Measurements from ENCODE around the gene AKT2.

DNA sequence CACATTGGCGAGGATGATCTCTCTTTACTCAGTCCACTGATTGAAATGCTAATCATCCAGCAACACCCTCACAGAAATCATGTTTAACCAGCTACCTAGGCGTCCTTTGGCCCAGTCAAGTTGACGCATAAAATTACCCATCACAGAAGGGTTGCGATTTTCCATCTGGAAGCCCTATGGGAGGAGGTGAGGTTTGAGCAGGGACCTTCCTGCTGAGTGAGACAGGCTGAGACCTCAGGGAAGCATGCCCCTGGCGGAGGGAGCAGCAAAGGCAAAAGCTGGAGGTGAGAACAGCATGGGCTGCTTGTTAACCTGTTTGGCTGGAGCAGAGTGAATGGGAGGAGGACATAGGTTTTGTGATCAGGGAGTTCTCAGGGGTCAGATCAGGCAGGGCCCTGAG lies 74.3 kb downstream of the AKT2 start:
- TF ChIP-seq, protein P1, sequence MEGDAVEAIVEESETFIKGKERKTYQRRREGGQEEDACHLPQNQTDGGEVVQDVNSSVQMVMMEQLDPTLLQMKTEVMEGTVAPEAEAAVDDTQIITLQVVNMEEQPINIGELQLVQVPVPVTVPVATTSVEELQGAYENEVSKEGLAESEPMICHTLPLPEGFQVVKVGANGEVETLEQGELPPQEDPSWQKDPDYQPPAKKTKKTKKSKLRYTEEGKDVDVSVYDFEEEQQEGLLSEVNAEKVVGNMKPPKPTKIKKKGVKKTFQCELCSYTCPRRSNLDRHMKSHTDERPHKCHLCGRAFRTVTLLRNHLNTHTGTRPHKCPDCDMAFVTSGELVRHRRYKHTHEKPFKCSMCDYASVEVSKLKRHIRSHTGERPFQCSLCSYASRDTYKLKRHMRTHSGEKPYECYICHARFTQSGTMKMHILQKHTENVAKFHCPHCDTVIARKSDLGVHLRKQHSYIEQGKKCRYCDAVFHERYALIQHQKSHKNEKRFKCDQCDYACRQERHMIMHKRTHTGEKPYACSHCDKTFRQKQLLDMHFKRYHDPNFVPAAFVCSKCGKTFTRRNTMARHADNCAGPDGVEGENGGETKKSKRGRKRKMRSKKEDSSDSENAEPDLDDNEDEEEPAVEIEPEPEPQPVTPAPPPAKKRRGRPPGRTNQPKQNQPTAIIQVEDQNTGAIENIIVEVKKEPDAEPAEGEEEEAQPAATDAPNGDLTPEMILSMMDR (IDR thresholded peaks at IDR 0.05 in 2 of 3, conservative IDR thresholded peaks at IDR 0.05 in 1 of 3; ENCODE audit: control insufficient read depth in 2 of 3, extremely low read depth in 1 of 3, insufficient read depth in 1 of 3, low read depth in 3 of 3, low read length in 3 of 3): peak in 1 of 3 experiments; percentile 13; a peak in 1 of 6 replicates
- TF ChIP-seq ZNF24 (IDR thresholded peaks at IDR 0.05) (no peak), PML (IDR thresholded peaks at IDR 0.05; ENCODE audit: low read length) (no peak), EZH2 (IDR thresholded peaks at IDR 0.05; ENCODE audit: borderline replicate concordance, control insufficient read depth, low read depth, low read length) (no peak), CREM (IDR thresholded peaks at IDR 0.05; ENCODE audit: low read depth) (no peak), MXI1 (IDR thresholded peaks at IDR 0.05; ENCODE audit: low read depth, low read length) (no peak), SPI1 (IDR thresholded peaks at IDR 0.05; ENCODE audit: borderline replicate concordance, insufficient read depth, low read depth, low read length) (no peak), GATAD2B (conservative IDR thresholded peaks at IDR 0.05; ENCODE audit: low read depth) (no peak), POLR2AphosphoS5 (IDR thresholded peaks at IDR 0.05; ENCODE audit: low read length) (no peak)
- TF ChIP-seq, protein P2, sequence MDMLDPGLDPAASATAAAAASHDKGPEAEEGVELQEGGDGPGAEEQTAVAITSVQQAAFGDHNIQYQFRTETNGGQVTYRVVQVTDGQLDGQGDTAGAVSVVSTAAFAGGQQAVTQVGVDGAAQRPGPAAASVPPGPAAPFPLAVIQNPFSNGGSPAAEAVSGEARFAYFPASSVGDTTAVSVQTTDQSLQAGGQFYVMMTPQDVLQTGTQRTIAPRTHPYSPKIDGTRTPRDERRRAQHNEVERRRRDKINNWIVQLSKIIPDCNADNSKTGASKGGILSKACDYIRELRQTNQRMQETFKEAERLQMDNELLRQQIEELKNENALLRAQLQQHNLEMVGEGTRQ (IDR thresholded peaks at IDR 0.05; ENCODE audit: borderline replicate concordance, low read depth, low read length): no peak

Data from GM12878 (cell line).